ENCODE results near the gene TPGS2. TPM values are rescaled to one million over a fixed set of nuclear protein-coding genes. Genes with fewer than 3 reads are reported as not detected.

The TPGS2 gene
- total RNA-seq, 1 donor, result 98.0 TPM

GRCh38 chr18:36851202-36851590 lies 22.4 kb upstream of the TPGS2 start:
- TF ChIP-seq, protein P1, sequence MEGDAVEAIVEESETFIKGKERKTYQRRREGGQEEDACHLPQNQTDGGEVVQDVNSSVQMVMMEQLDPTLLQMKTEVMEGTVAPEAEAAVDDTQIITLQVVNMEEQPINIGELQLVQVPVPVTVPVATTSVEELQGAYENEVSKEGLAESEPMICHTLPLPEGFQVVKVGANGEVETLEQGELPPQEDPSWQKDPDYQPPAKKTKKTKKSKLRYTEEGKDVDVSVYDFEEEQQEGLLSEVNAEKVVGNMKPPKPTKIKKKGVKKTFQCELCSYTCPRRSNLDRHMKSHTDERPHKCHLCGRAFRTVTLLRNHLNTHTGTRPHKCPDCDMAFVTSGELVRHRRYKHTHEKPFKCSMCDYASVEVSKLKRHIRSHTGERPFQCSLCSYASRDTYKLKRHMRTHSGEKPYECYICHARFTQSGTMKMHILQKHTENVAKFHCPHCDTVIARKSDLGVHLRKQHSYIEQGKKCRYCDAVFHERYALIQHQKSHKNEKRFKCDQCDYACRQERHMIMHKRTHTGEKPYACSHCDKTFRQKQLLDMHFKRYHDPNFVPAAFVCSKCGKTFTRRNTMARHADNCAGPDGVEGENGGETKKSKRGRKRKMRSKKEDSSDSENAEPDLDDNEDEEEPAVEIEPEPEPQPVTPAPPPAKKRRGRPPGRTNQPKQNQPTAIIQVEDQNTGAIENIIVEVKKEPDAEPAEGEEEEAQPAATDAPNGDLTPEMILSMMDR (IDR thresholded peaks at IDR 0.05; ENCODE audit: insufficient read depth, low read depth, low read length), result no peak
- no peak overlapping the region for H3K4me3 ChIP-seq (ENCODE audit: low read depth, low read length)
- no peak for DNase-seq (ENCODE audit: low read depth)

GRCh38 chr18:36850527-36851201 lies 21.9 kb upstream of the TPGS2 start:
- H3K4me3 ChIP-seq (ENCODE audit: low read depth, low read length), result no peak overlapping the region
- DNase-seq (ENCODE audit: low read depth), result peak; percentile 87
- TF ChIP-seq, protein P1 (IDR thresholded peaks at IDR 0.05; ENCODE audit: insufficient read depth, low read depth, low read length), result no peak

DNA sequence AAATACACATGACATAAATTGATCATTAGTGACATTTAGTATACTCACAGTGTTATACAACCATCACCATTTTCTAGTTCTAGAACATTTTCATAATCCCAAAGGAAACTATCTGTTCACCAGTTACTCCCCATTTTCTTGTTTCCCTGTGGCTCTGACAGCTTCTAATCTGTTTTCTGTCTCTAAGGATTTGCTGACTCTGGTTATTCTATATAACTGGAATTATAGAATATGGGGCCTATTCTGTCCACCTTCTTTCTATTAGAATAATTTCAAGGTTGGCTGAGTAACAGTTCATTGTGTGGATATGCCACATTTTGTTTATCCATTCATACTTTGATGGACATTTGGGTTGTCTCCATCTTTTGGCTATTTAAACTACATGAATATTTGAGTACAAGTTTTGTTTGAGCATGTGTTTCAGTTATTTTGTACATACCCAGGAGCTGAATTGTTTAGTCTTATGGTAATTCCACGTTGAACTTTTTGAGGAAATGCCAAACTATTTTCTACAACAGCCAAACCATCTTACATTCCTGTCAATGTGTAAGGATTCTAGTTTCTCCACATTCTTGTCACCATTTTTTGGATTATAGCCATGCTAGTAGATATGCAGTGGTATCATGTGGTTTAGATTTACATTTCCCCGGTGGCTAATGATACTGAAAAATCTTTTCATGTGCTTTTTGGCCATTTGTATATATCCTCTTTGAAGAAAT lies 20.6 kb upstream of the TPGS2 start:
- TF ChIP-seq, protein P1 (IDR thresholded peaks at IDR 0.05; ENCODE audit: insufficient read depth, low read depth, low read length), result no peak
- no peak overlapping the region for H3K4me3 ChIP-seq (ENCODE audit: low read depth, low read length)
- peak; percentile 18 for DNase-seq (ENCODE audit: low read depth)

DNA sequence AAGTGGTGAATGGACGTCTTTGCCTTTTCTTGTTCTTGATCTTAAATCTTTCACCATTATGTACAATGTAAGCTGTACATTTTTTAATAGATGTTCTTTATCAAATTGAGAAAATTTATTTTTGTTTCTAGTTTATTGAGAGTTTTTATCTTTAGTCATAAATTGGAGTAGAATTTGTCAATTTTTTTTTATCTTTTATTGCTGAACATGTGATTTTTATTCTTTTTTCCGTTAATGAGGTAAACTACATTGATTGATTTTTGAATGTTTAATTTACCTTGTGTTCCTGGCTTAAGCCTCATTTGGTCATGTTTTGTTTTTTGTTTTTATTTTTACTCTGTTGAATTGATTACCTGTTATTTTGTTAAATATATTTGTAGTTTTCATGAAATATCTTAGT lies 19.8 kb upstream of the TPGS2 start:
- DNase-seq (ENCODE audit: low read depth), result no peak
- H3K4me3 ChIP-seq (ENCODE audit: low read depth, low read length), result no peak overlapping the region
- TF ChIP-seq, protein P1 (IDR thresholded peaks at IDR 0.05; ENCODE audit: insufficient read depth, low read depth, low read length), result no peak

DNA sequence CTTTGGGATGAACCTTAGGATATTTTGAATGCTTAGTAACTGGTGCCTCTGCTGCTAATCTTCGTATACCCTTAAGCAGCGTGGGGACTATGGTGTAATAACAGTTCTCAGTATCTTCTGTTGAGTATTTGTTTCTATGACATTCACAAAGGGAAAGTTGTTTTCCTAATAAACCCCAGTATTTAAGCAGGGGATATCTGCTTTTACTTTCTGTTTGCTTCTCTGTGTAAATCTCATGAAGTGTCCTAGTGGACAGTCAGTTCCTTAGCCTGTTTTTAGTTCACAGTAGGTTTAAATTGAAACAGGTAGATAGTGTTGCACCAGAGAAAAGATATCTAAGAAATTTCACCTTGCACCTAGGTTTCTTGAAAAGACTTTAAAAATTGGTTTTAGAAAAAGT lies 15.0 kb upstream of the TPGS2 start:
- TF ChIP-seq, protein P1 (IDR thresholded peaks at IDR 0.05; ENCODE audit: insufficient read depth, low read depth, low read length), result peak; percentile 17
- DNase-seq (ENCODE audit: low read depth), result peak; percentile 57
- peak overlapping the region; percentile 21 for H3K4me3 ChIP-seq (ENCODE audit: low read depth, low read length)

DNA sequence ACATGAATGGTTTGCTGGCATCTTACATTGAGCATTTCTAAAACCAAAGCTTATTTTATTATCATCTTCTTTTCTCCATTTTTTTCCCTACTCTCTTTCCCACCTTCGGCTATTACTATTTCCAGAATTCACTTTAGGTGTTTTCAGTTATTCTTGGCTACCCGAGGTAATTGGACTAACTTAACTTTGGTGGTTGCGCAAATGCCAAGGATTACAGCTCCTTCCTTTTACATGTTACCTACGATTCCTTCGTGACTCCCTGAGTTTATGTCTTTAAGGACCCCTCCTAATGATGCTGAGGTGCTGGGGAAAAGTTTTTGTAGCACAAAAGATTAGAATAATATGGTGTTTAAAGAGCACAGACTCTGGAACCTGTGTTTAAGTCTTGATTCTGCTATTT lies 14.4 kb upstream of the TPGS2 start:
- no peak overlapping the region for H3K4me3 ChIP-seq (ENCODE audit: low read depth, low read length)
- DNase-seq (ENCODE audit: low read depth), result no peak
- TF ChIP-seq, protein P1 (IDR thresholded peaks at IDR 0.05; ENCODE audit: insufficient read depth, low read depth, low read length), result no peak
